Activated T-helper 2 cell treated with anti-CD3 and anti-CD28 coated beads, Interferon-gamma antibody, Interleukin-2, Interleukin-4, amounts not matched to agents 10 μg/mL and 5 μg/mL and 100 μg/mL, durations not matched to agents 14 hours and 24 hours and 36 hours (primary cell): Measurements from ENCODE around the gene TFEB. TPM values are rescaled to one million over a fixed set of nuclear protein-coding genes. Genes with fewer than 3 reads are reported as not detected.

Experiments
- DNase-seq: peaks from one replicate; pipeline ENCODE4 v3.0.0; 2021; ENCODE audit warnings: low spot score
- H3K27ac Mint-ChIP-seq: one replicate; pipeline ENCODE4 v1.8.0; 2021; ENCODE audit warnings: mixed read lengths
- H3K27me3 Mint-ChIP-seq: one replicate; pipeline ENCODE4 v1.8.0; 2021; ENCODE audit warnings: low read depth, mixed read lengths
- H3K36me3 Mint-ChIP-seq: one replicate; pipeline ENCODE4 v1.8.0; 2021; ENCODE audit warnings: low read depth, mixed read lengths
- H3K4me1 Mint-ChIP-seq: one replicate; pipeline ENCODE4 v1.8.0; 2021; ENCODE audit warnings: low read depth, mixed read lengths
- H3K4me3 Mint-ChIP-seq: one replicate; pipeline ENCODE4 v1.8.0; 2021; ENCODE audit warnings: low read depth, mild to moderate bottlenecking, moderate library complexity, mixed read lengths
- H3K9me3 Mint-ChIP-seq: one replicate; pipeline ENCODE4 v1.8.0; 2021; ENCODE audit warnings: mixed read lengths
- intact Hi-C: fragments of 100-400 bp; cut with micrococcal nuclease; formaldehyde crosslinking; loops from one replicate; pipeline ENCODE4 v1.15.1; 2023
- total RNA-seq: library from RNA; stranded (reverse); gene quantifications from 2 replicates; pipeline ENCODE4 v1.2.3, GENCODE V29; 2022

TFEB gene
- total RNA-seq, 1 donor from 2014 or later = 13.4 TPM

- H3K36me3 Mint-ChIP-seq = no peaks in the 10 kb centered on the region
- DNase-seq = no peak
- no peaks in the 10 kb centered on the region for H3K4me1 Mint-ChIP-seq
- intact Hi-C loops = no loop called here
- H3K9me3 Mint-ChIP-seq = no peaks in the 10 kb centered on the region
- no peak overlapping the region for H3K4me3 Mint-ChIP-seq
- no peak overlapping the region for H3K27ac Mint-ChIP-seq
- peaks cover 26% of the 10 kb centered on the region for H3K27me3 Mint-ChIP-seq
Observed at GRCh38 chr6:41670703-41671360, 64.6 kb downstream of the TFEB start.

DNA sequence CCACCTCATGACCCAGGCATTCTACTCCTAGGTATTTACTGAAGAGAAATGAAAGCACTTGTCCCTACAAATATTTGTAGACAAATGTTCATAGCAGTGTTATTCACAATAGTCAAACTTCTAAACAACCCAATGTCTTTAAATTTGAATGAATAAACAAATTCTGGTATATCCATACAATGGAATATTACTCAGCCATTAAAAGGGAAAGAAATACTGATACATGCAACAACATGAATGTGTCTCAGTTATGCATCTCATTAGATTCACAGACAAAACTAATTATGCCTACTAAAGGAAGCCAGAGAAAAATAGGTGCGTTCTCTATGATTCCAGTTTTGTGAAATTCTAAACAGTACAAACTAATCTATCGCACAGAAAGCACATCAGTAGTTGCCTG is 66.4 kb downstream of the TFEB start:
- DNase-seq = no peak
- peaks cover 25% of the 10 kb centered on the region for H3K27me3 Mint-ChIP-seq
- no peaks in the 10 kb centered on the region for H3K9me3 Mint-ChIP-seq
- intact Hi-C loops = no loop called here
- no peak overlapping the region for H3K4me3 Mint-ChIP-seq
- no peaks in the 10 kb centered on the region for H3K4me1 Mint-ChIP-seq
- no peak overlapping the region for H3K27ac Mint-ChIP-seq
- H3K36me3 Mint-ChIP-seq = no peaks in the 10 kb centered on the region

GRCh38 chr6:41667195-41667594 is 68.2 kb downstream of the TFEB start:
- Mint-ChIP-seq H3K4me3 (no peak overlapping the region), H3K36me3 (no peaks in the 10 kb centered on the region), H3K4me1 (no peaks in the 10 kb centered on the region), H3K9me3 (no peaks in the 10 kb centered on the region), H3K27ac (no peak overlapping the region), H3K27me3 (peaks cover 32% of the 10 kb centered on the region)
- intact Hi-C loops = no loop called here
- DNase-seq = no peak

DNA sequence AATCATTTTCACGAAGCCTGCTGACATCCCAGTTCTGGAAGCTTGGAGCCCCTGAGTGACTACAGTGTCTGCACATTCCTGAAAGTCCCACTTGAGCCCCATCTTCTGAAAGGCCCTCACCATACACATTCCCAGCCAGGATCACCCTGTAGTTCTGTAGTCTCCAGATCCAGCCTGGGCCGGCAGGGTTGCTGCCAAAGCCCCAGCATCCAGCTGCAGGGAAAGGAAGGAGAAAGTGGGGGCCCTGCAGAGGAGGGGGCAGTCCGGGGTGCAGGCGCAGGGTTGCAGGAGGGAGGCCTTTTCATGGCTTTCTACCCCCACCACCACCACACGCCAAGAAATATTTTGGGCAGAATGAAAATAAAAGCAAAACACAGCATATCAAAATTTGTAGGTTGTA is 71.1 kb downstream of the TFEB start:
- H3K36me3 Mint-ChIP-seq = no peaks in the 10 kb centered on the region
- no peak overlapping the region for H3K27ac Mint-ChIP-seq
- no peak overlapping the region for H3K4me3 Mint-ChIP-seq
- no peaks in the 10 kb centered on the region for H3K4me1 Mint-ChIP-seq
- DNase-seq = no peak
- no peaks in the 10 kb centered on the region for H3K9me3 Mint-ChIP-seq
- H3K27me3 Mint-ChIP-seq = peaks cover 34% of the 10 kb centered on the region
- intact Hi-C loops = no loop called here

GRCh38 chr6:41663568-41663967 is 71.8 kb downstream of the TFEB start:
- no peaks in the 10 kb centered on the region for H3K9me3 Mint-ChIP-seq
- no peaks in the 10 kb centered on the region for H3K4me1 Mint-ChIP-seq
- intact Hi-C loops = no loop called here
- no peak for DNase-seq
- no peak overlapping the region for H3K4me3 Mint-ChIP-seq
- peaks cover 34% of the 10 kb centered on the region for H3K27me3 Mint-ChIP-seq
- H3K27ac Mint-ChIP-seq = no peak overlapping the region
- H3K36me3 Mint-ChIP-seq = no peaks in the 10 kb centered on the region

DNA sequence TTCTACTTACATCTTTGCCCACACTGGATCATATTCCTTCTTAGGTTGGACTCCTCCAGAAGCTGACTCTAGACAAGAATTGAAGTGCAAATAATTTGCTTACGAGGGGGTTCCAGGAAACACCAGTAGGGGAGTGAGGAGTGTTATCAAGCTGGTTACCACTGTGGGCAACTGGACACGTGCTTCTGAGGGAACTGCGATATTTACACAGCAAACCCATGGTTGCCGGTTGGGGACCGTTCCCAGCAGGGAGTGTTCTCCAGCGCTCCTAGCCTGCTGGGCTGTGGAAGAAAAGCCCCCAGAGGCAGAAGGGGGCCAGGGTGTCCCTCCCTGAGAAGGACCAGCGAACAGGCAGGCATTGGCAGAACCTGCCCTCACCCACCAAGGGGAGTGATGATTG is 75.5 kb downstream of the TFEB start:
- intact Hi-C loops = no loop called here
- Mint-ChIP-seq H3K4me3 (no peak overlapping the region), H3K9me3 (no peaks in the 10 kb centered on the region), H3K36me3 (no peaks in the 10 kb centered on the region), H3K27me3 (peaks cover 24% of the 10 kb centered on the region), H3K27ac (no peak overlapping the region), H3K4me1 (no peaks in the 10 kb centered on the region)
- DNase-seq = no peak

DNA sequence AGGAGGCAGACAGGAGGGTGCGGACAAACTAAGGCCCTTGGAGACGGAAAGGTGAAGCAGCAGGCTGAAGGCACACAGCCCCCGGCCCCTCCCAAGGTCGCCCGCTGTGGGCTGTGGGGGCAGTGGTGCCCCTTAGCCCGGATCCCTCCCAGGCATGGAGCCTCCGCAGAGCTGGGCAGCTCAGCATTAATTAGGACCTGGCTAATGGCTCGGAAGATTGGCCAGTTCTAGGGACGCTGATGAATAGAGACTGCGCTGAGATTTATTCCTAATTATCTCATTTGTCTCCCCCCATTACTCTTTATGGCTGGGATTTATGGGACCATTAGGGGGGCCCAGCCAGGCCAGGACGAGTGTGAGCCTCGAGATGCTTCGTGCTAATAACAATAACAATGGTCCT is 76.8 kb downstream of the TFEB start:
- Mint-ChIP-seq H3K36me3 (no peaks in the 10 kb centered on the region), H3K27me3 (peaks cover 22% of the 10 kb centered on the region), H3K27ac (no peak overlapping the region), H3K4me1 (no peaks in the 10 kb centered on the region), H3K9me3 (no peaks in the 10 kb centered on the region), H3K4me3 (no peak overlapping the region)
- intact Hi-C loops = no loop called here
- no peak for DNase-seq

- intact Hi-C loops = no loop called here
- Mint-ChIP-seq H3K27me3 (peaks cover 19% of the 10 kb centered on the region), H3K4me1 (no peaks in the 10 kb centered on the region)
Observed at GRCh38 chr6:41657131-41658094, 78.0 kb downstream of the TFEB start.

GRCh38 chr6:41656002-41656691 is 79.3 kb downstream of the TFEB start:
- DNase-seq = no peak
- no peaks in the 10 kb centered on the region for H3K36me3 Mint-ChIP-seq
- peaks cover 11% of the 10 kb centered on the region for H3K27me3 Mint-ChIP-seq
- intact Hi-C loops = no loop called here
- H3K27ac Mint-ChIP-seq = no peak overlapping the region
- H3K9me3 Mint-ChIP-seq = no peaks in the 10 kb centered on the region
- H3K4me3 Mint-ChIP-seq = no peak overlapping the region
- no peaks in the 10 kb centered on the region for H3K4me1 Mint-ChIP-seq

More at GRCh38 chr6:41657131-41658094, 78.0 kb downstream of the TFEB start:
- no peak overlapping the region for H3K4me3 Mint-ChIP-seq
- no peaks in the 10 kb centered on the region for H3K36me3 Mint-ChIP-seq
- H3K9me3 Mint-ChIP-seq = no peaks in the 10 kb centered on the region
- no peak for DNase-seq
- no peak overlapping the region for H3K27ac Mint-ChIP-seq

DNA sequence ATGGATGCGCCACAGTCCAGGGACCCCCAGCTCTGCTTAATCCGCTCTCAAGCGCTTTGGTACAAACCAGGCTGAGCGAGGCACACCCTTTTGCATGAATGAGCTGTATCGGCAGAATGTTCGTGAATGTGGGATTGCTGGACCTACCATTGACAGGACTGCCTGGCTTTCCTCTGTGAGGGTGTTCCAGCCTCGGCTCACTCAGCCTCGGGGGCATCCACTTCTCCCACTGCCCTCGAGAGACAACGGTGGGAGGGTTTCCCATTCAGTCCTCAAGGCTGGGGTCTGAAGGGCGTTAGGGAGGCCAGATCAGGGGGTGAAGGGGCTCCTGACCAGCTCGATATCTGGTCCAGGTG is 79.8 kb downstream of the TFEB start:
- H3K4me3 Mint-ChIP-seq = no peak overlapping the region
- H3K9me3 Mint-ChIP-seq = no peaks in the 10 kb centered on the region
- H3K27me3 Mint-ChIP-seq = peaks cover 10% of the 10 kb centered on the region

GRCh38 chr6:41655176-41655575 is 80.2 kb downstream of the TFEB start:
- Mint-ChIP-seq H3K4me3 (no peak overlapping the region), H3K27me3 (peaks cover 6% of the 10 kb centered on the region), H3K4me1 (no peaks in the 10 kb centered on the region), H3K36me3 (no peaks in the 10 kb centered on the region), H3K27ac (no peak overlapping the region), H3K9me3 (no peaks in the 10 kb centered on the region)
- intact Hi-C loops = no loop called here
- DNase-seq = no peak

More for the DNA sequence above, 79.8 kb downstream of the TFEB start:
- intact Hi-C loops = no loop called here
- no peak for DNase-seq
- Mint-ChIP-seq H3K27ac (no peak overlapping the region), H3K36me3 (no peaks in the 10 kb centered on the region), H3K4me1 (no peaks in the 10 kb centered on the region)

DNA sequence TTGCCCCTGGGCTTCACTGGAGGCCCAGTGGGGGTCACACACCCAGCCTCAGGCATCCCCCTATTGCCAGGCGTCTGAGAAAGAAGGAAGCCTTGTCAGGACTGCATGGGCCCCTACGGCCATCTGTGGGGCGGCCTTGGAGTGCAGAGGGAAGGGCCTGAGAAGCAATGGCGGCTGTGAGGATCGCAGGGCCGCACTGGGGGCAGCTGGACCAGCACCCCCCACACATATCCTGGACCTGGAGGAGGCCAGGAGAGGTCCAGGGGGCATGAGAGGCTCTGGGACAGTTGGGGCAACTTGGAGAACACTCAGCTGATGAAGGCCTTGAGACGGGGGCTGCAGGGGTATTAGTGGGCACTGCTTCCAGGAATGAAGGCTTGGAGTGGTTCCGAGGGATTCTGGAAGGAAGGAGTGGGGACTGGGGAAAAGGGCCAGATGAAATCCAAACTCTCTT is 80.7 kb downstream of the TFEB start:
- Mint-ChIP-seq H3K36me3 (no peaks in the 10 kb centered on the region), H3K27me3 (peaks cover 6% of the 10 kb centered on the region), H3K4me3 (no peak overlapping the region), H3K4me1 (no peaks in the 10 kb centered on the region), H3K9me3 (no peaks in the 10 kb centered on the region), H3K27ac (no peak overlapping the region)
- intact Hi-C loops = no loop called here
- no peak for DNase-seq
